ENCODE data around the gene S100A7.
A peak's percentile ranks its signal among the peaks of the same experiment; 100 is the strongest.
"Not testable (repeated sequence)": the region's sequence is repeated elsewhere in the genome, so short reads cannot be mapped to it uniquely, and the experiment has no call there.

S100A7 gene

GRCh38 chr1:153431002-153431401 lies 29.4 kb downstream of the S100A7 start:
- DNase-seq (ENCODE audit: low read depth in 2 of 2), result no peak

- DNase-seq (ENCODE audit: low read depth in 2 of 2), result no peak
Observed at GRCh38 chr1:153430561-153430960, 29.9 kb downstream of the S100A7 start.

GRCh38 chr1:153430166-153430553 lies 30.3 kb downstream of the S100A7 start:
- DNase-seq (ENCODE audit: low read depth in 2 of 2), result no peak

- DNase-seq (ENCODE audit: low read depth in 2 of 2), result no peak
Observed at GRCh38 chr1:153429266-153430165, 30.9 kb downstream of the S100A7 start.

GRCh38 chr1:153428791-153429190 lies 31.7 kb downstream of the S100A7 start:
- DNase-seq (ENCODE audit: low read depth in 2 of 2), result no peak

GRCh38 chr1:153428073-153428638 lies 32.3 kb downstream of the S100A7 start:
- DNase-seq (ENCODE audit: low read depth in 2 of 2), result no peak

- DNase-seq (ENCODE audit: low read depth in 2 of 2), result no peak
Observed at GRCh38 chr1:153426809-153427208, 33.6 kb downstream of the S100A7 start.

GRCh38 chr1:153422450-153423068 lies 37.9 kb downstream of the S100A7 start:
- DNase-seq (ENCODE audit: low read depth in 2 of 2), result peak; percentile 45 to 67

GRCh38 chr1:153420306-153420705 lies 40.1 kb downstream of the S100A7 start:
- no peak for DNase-seq (ENCODE audit: low read depth in 2 of 2)

- DNase-seq (ENCODE audit: low read depth in 2 of 2), result not testable (repeated sequence)
Observed at GRCh38 chr1:153419436-153419793, 41.0 kb downstream of the S100A7 start.

GRCh38 chr1:153418758-153419435 lies 41.6 kb downstream of the S100A7 start:
- not testable (repeated sequence) for DNase-seq (ENCODE audit: low read depth in 2 of 2)

- no peak for DNase-seq (ENCODE audit: low read depth in 2 of 2)
Observed at GRCh38 chr1:153417136-153417888, 43.1 kb downstream of the S100A7 start.

GRCh38 chr1:153415850-153416570 lies 44.4 kb downstream of the S100A7 start, which contains the start of gene S100A7A:
TSS of gene S100A7A (plus strand) at chr1:153416520. CDS start at chr1:153418083, 1,563 bp downstream.
- no peak for DNase-seq (ENCODE audit: low read depth in 2 of 2)

GRCh38 chr1:153413961-153414360 lies 46.5 kb downstream of the S100A7 start:
- DNase-seq (ENCODE audit: low read depth in 2 of 2), result not testable (repeated sequence)
